H1 (cell line): ENCODE data around the gene UNC5B. TPM values are rescaled to one million over a fixed set of nuclear protein-coding genes. Genes with fewer than 3 reads are reported as not detected.

Experiments
- CTCF ChIA-PET: fragments of 300-600 bp; sonication (Branson Sonifier 250); formaldehyde crosslinking; loops from one replicate; lab custom pipeline; 2021; ENCODE audit not compliant: partially characterized antibody; lab: Charles Lee
- POLR2A ChIA-PET: fragments of 300-600 bp; sonication (Branson Sonifier 250); formaldehyde crosslinking; loops from one replicate; lab custom pipeline; 2021; ENCODE audit warnings: inconsistent platforms; ENCODE audit not compliant: partially characterized antibody; lab: Charles Lee
- DNase-seq, 2 experiments: peaks; one replicate each; pipeline versions ENCODE4 v3.0.0 to v3.0.0-alpha.2; 2010 to 2022; ENCODE audit warnings: low spot score in 2 of 2, low read depth in 1 of 2, mixed read lengths in 1 of 2
- FAIRE-seq: peaks from 2 replicates; lab custom pipeline; 2011; peaks lifted over from hg19 to GRCh38; lab: Jason Lieb, UNC
- H2AFZ ChIP-seq: 2 replicates; pipeline ENCODE4 v1.8.1; 2012; ENCODE audit warnings: low read length, inconsistent platforms
- H2AK5ac ChIP-seq: 2 replicates; pipeline ENCODE4 v1.6.1; 2013; ENCODE audit warnings: low read depth, low read length
- H2BK120ac ChIP-seq: replicated peaks from 2 replicates; pipeline ENCODE3; 2013; ENCODE audit warnings: low read depth, low read length, inconsistent platforms
- H2BK12ac ChIP-seq: 2 replicates; pipeline ENCODE4 v1.6.1; 2013; ENCODE audit warnings: low read depth, low read length
- H2BK15ac ChIP-seq: 2 replicates; pipeline ENCODE4 v1.6.1; 2013; ENCODE audit warnings: low read length
- H2BK20ac ChIP-seq: 2 replicates; pipeline ENCODE4 v1.6.1; 2013; ENCODE audit warnings: low read length
- H2BK5ac ChIP-seq: 2 replicates; pipeline ENCODE4 v1.6.1; 2013; ENCODE audit warnings: low read depth, low read length
- H3K14ac ChIP-seq: 2 replicates; pipeline ENCODE4 v1.6.1; 2013; ENCODE audit warnings: inconsistent platforms; ENCODE audit not compliant: insufficient read length
- H3K18ac ChIP-seq: 2 replicates; pipeline ENCODE4 v1.6.1; 2013; ENCODE audit warnings: low read length; ENCODE audit errors: extremely low read depth
- H3K23ac ChIP-seq: 2 replicates; pipeline ENCODE4 v1.6.1; 2013; ENCODE audit warnings: inconsistent platforms; ENCODE audit not compliant: insufficient read length
- H3K23me2 ChIP-seq: 2 replicates; pipeline ENCODE4 v1.6.1; 2013; ENCODE audit warnings: low read depth, low read length
- H3K27ac ChIP-seq: 2 replicates; pipeline ENCODE4 v1.6.1; 2011; ENCODE audit warnings: low read depth, low read length, inconsistent platforms
- H3K27me3 ChIP-seq, 4 experiments: replicated peaks in 1 of 4; 1 replicate in 1 of 4; 2 replicates in 3 of 4; pipeline versions ENCODE4 v1.6.1 to v1.8.1; 2011 to 2013; ENCODE audit warnings: low read length in 3 of 4, mild to moderate bottlenecking in 3 of 4, inconsistent platforms in 2 of 4, mixed read lengths in 2 of 4, moderate library complexity in 1 of 4; ENCODE audit not compliant: control insufficient read depth in 3 of 4, insufficient read depth in 3 of 4; ENCODE audit errors: extremely low read depth in 1 of 4
- H3K36me3 ChIP-seq, 4 experiments: 2 replicates each; pipeline versions ENCODE4 v1.6.1 to v1.8.1; 2011 to 2013; ENCODE audit warnings: mild to moderate bottlenecking in 4 of 4, low read length in 3 of 4, moderate library complexity in 2 of 4, control low read depth in 1 of 4, inconsistent platforms in 1 of 4; ENCODE audit not compliant: insufficient read depth in 4 of 4, control insufficient read depth in 2 of 4
- H3K4ac ChIP-seq: replicated peaks from 2 replicates; pipeline ENCODE3; 2013; ENCODE audit warnings: low read length, low read depth, mixed read lengths, inconsistent platforms; ENCODE audit not compliant: insufficient read length
- H3K4me1 ChIP-seq, 4 experiments: replicated peaks in 1 of 4; 1 replicate in 1 of 4; 2 replicates in 3 of 4; pipeline versions ENCODE4 v1.6.1 to v1.8.1; 2011 to 2013; ENCODE audit warnings: low read length in 3 of 4, inconsistent platforms in 2 of 4, mixed read lengths in 1 of 4; ENCODE audit not compliant: insufficient read depth in 4 of 4, control insufficient read depth in 3 of 4
- H3K4me2 ChIP-seq, 2 experiments: 2 replicates each; pipeline versions ENCODE4 v1.6.1 to v1.8.1; 2011 to 2013; ENCODE audit warnings: low read depth in 2 of 2, low read length in 2 of 2, control low read depth in 1 of 2, inconsistent platforms in 1 of 2, mild to moderate bottlenecking in 1 of 2; ENCODE audit not compliant: insufficient read depth in 1 of 2
- H3K4me3 ChIP-seq, 4 experiments: fragments of 200-600, 300-600 bp in 1 of 4; sonication (generic), shearing (Covaris generic), sonication (Bioruptor Twin) in 1 of 4; 2 replicates each; pipeline versions ENCODE4 v1.5.1 to v1.8.1; 2011 to 2016; ENCODE audit warnings: low read length in 4 of 4, low read depth in 3 of 4, control low read depth in 2 of 4, inconsistent platforms in 2 of 4, mild to moderate bottlenecking in 2 of 4, mixed read lengths in 1 of 4, moderate library complexity in 1 of 4; ENCODE audit not compliant: insufficient read depth in 2 of 4; ENCODE audit errors: extremely low read depth in 1 of 4
- H3K56ac ChIP-seq: replicated peaks from 2 replicates; pipeline ENCODE3; 2013; ENCODE audit warnings: low read depth, mild to moderate bottlenecking, mixed read lengths, low read length, inconsistent platforms; ENCODE audit not compliant: insufficient read length
- H3K79me1 ChIP-seq: 2 replicates; pipeline ENCODE4 v1.6.1; 2013; ENCODE audit warnings: low read depth, low read length, control low read depth
- H3K79me2 ChIP-seq, 2 experiments: 2 replicates each; pipeline versions ENCODE4 v1.6.1 to v1.8.1; 2012 to 2013; ENCODE audit warnings: low read length in 2 of 2, mild to moderate bottlenecking in 2 of 2, inconsistent platforms in 1 of 2; ENCODE audit not compliant: insufficient read depth in 2 of 2, control insufficient read depth in 1 of 2
- H3K9ac ChIP-seq, 4 experiments: replicated peaks in 1 of 4; 1 replicate in 1 of 4; 2 replicates in 3 of 4; pipeline versions ENCODE4 v1.6.1 to v1.8.1; 2011 to 2013; ENCODE audit warnings: low read depth in 3 of 4, low read length in 3 of 4, control low read depth in 2 of 4, mild to moderate bottlenecking in 2 of 4, moderate library complexity in 2 of 4, inconsistent platforms in 1 of 4; ENCODE audit errors: extremely low read depth in 1 of 4
- H3K9me3 ChIP-seq, 2 experiments: 2 replicates each; pipeline versions ENCODE4 v1.6.1 to v1.8.1; 2012 to 2013; ENCODE audit warnings: mild to moderate bottlenecking in 2 of 2, moderate library complexity in 2 of 2, control low read depth in 1 of 2, inconsistent platforms in 1 of 2, low read depth in 1 of 2, low read length in 1 of 2, mixed read lengths in 1 of 2; ENCODE audit not compliant: insufficient read depth in 2 of 2
- H4K20me1 ChIP-seq, 2 experiments: replicated peaks in 1 of 2; 2 replicates each; pipeline versions ENCODE3 to v1.8.1; 2011 to 2013; ENCODE audit warnings: inconsistent platforms in 2 of 2, low read length in 2 of 2, mild to moderate bottlenecking in 1 of 2; ENCODE audit not compliant: insufficient read depth in 2 of 2, control insufficient read depth in 1 of 2
- H4K5ac ChIP-seq: 2 replicates; pipeline ENCODE4 v1.6.1; 2013; ENCODE audit warnings: low read length, low read depth, mixed read lengths, inconsistent platforms; ENCODE audit not compliant: insufficient read length
- H4K8ac ChIP-seq: 2 replicates; pipeline ENCODE4 v1.8.0; 2013; ENCODE audit warnings: mild to moderate bottlenecking, moderate library complexity, low read length, inconsistent platforms; ENCODE audit not compliant: insufficient read depth; ENCODE audit errors: extremely low read depth
- H4K91ac ChIP-seq: replicated peaks from 2 replicates; pipeline ENCODE3; 2013; ENCODE audit warnings: low read length, mixed read lengths, inconsistent platforms; ENCODE audit not compliant: insufficient read length
- GTF2F1 ChIP-seq: IDR thresholded peaks from 2 replicates; pipeline ENCODE4 v1.6.1; 2012; ENCODE audit warnings: low read depth, low read length, improper control_type of control experiment, borderline replicate concordance
- TAF1 ChIP-seq: IDR thresholded peaks from 2 replicates; pipeline ENCODE4 v1.6.1; 2011; ENCODE audit warnings: mild to moderate bottlenecking, low read depth, low read length
- WGBS, 2 experiments: shearing (Covaris generic) in 1 of 2; methylation state at CpG; one replicate each; pipeline versions ENCODE4 v1.1.6 to v1.1.7; 2013 to 2015; ENCODE audit warnings: low lambda C conversion rate in 2 of 2, mixed read lengths in 2 of 2, inconsistent platforms in 1 of 2, low coverage in 1 of 2, missing lambda C conversion rate in 1 of 2; ENCODE audit not compliant: insufficient replicate concordance in 2 of 2, insufficient coverage in 1 of 2, insufficient read length in 1 of 2; ENCODE audit errors: extremely low coverage in 1 of 2, missing lambda C conversion rate in 1 of 2; 5-methylcytosine and 5-hydroxymethylcytosine counted together
- polyA plus RNA-seq, 7 experiments: library from polyadenylated mRNA; depleted of rRNA in 3 of 7; stranded (reverse) in 5 of 7; unstranded in 2 of 7; fragments of >200 nt in 5 of 7; fragments of 200-250 nt in 2 of 7; gene quantifications; 1 replicate in 5 of 7; 2 replicates in 1 of 7; 4 replicates in 1 of 7; pipeline versions ENCODE4 v1.2.1 to v1.2.3, GENCODE V29; 2011 to 2013; ENCODE audit warnings: missing spikeins in 2 of 7, mixed read lengths in 2 of 7
- total RNA-seq: library from RNA; stranded (reverse); fragmentation: NEBNext Ultra II Directional; extraction: Animal tissue kit (Norgen Biotek cat#: 25700); gene quantifications from 2 replicates; pipeline ENCODE4 v1.2.1, GENCODE V29; 2021
- TF ChIP-seq, protein P1 (sequence below): IDR thresholded peaks from 2 replicates; pipeline ENCODE4 v1.6.1; 2012; ENCODE audit warnings: low read length, inconsistent platforms

Gene UNC5B
- total and polyA plus RNA-seq, 2 of the 8 experiments (the other 6 are each of a cell fraction or from before 2014, with no cell fraction given) = 27.9 to 31.8 TPM

- DNase-seq = no peak
- Histone ChIP-seq H3K9ac (no peak overlapping the region), H2BK5ac (no peak overlapping the region), H4K20me1 (peaks cover 0 to 6% of the 10 kb centered on the region in 2 experiments), H3K79me2 (peaks cover 0 to 4% of the 10 kb centered on the region in 2 experiments; a peak in 1 of 4 replicates), H3K23ac (no peak overlapping the region), H3K9me3 (no peaks in the 10 kb centered on the region), H3K79me1 (peaks cover 1% of the 10 kb centered on the region; the same call in 1 of the 2 replicates), H3K4me1 (peaks cover 22 to 58% (median 40%) of the 10 kb centered on the region in 4 experiments), H2AFZ (no peak overlapping the region), H2BK120ac (no peak overlapping the region), H3K18ac (no peak overlapping the region), H3K4me2 (no peak overlapping the region; a peak in 1 of 4 replicates), H2BK20ac (no peak overlapping the region), H3K27ac (no peak overlapping the region), H4K8ac (no peak overlapping the region; the same call in 1 of the 2 replicates), H4K91ac (no peak overlapping the region), H2AK5ac (no peak overlapping the region), H3K56ac (no peak overlapping the region), H3K4me3 (no peak overlapping the region), H3K36me3 (no peaks in the 10 kb centered on the region), H3K4ac (no peak overlapping the region), H3K14ac (no peak overlapping the region), H2BK15ac (no peak overlapping the region), H3K27me3 (peaks cover 0 to 2% (median 0%) of the 10 kb centered on the region in 4 experiments; a peak in 1 of 7 replicates), H3K23me2 (no peaks in the 10 kb centered on the region), H2BK12ac (no peak overlapping the region), H4K5ac (no peak overlapping the region)
- ChIA-PET POLR2A (interaction anchor here (1.6 kb wide), 1 partner anchor 19 kb away, joined by 4 read pairs; no protein-coding TSS in a partner anchor), CTCF (interaction anchor here (9.8 kb wide), 1 partner anchor 43 kb away, joined by 138 read pairs; no protein-coding TSS in a partner anchor)
- TF ChIP-seq, protein P1, sequence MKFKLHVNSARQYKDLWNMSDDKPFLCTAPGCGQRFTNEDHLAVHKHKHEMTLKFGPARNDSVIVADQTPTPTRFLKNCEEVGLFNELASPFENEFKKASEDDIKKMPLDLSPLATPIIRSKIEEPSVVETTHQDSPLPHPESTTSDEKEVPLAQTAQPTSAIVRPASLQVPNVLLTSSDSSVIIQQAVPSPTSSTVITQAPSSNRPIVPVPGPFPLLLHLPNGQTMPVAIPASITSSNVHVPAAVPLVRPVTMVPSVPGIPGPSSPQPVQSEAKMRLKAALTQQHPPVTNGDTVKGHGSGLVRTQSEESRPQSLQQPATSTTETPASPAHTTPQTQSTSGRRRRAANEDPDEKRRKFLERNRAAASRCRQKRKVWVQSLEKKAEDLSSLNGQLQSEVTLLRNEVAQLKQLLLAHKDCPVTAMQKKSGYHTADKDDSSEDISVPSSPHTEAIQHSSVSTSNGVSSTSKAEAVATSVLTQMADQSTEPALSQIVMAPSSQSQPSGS = no peak
- no peak for TF ChIP-seq TAF1
- TF ChIP-seq GTF2F1 = no peak
- WGBS, 2 experiments = 84% methylated on average over 8 of the region's 8 CpGs; no CpG with 5 or more reads in 1 of the 2 experiments
- FAIRE-seq = no peak
Observed at GRCh38 chr10:71262027-71262426, 49.7 kb downstream of the UNC5B start.
